Liver (tissue), 9 donors: Measurements from ENCODE around the gene LRRC4. TPM values are rescaled to one million over a fixed set of nuclear protein-coding genes. Genes with fewer than 3 reads are reported as not detected.

Experiments
- DNase-seq: peaks from one replicate; pipeline ENCODE4 v3.0.0-alpha.2; 2017; ENCODE audit warnings: low spot score
- H3K27ac ChIP-seq, 2 donors: one replicate each; pipeline ENCODE4 v1.7.0; 2013; ENCODE audit warnings: inconsistent platforms in 2 of 2, low read length in 2 of 2, control low read depth in 1 of 2, low read depth in 1 of 2, mild to moderate bottlenecking in 1 of 2
- H3K27me3 ChIP-seq, 4 donors: one replicate each; pipeline versions ENCODE4 v1.6.1 to v1.7.0; 2013; ENCODE audit warnings: low read length in 3 of 4, inconsistent platforms in 1 of 4, mild to moderate bottlenecking in 1 of 4, moderate library complexity in 1 of 4; ENCODE audit not compliant: control insufficient read depth in 4 of 4, insufficient read depth in 4 of 4
- H3K36me3 ChIP-seq, 4 donors: one replicate each; pipeline versions ENCODE4 v1.6.1 to v1.7.0; 2013; ENCODE audit warnings: low read length in 3 of 4, mild to moderate bottlenecking in 3 of 4, low read depth in 1 of 4, moderate library complexity in 1 of 4; ENCODE audit not compliant: control insufficient read depth in 4 of 4, insufficient read depth in 3 of 4
- H3K4me1 ChIP-seq, 4 donors: one replicate each; pipeline versions ENCODE4 v1.6.1 to v1.7.0; 2013; ENCODE audit warnings: low read length in 3 of 4, mild to moderate bottlenecking in 3 of 4, moderate library complexity in 1 of 4; ENCODE audit not compliant: control insufficient read depth in 4 of 4, insufficient read depth in 4 of 4
- H3K4me3 ChIP-seq, 3 donors: one replicate each; pipeline versions ENCODE4 v1.6.1 to v1.7.0; 2013; ENCODE audit warnings: low read length in 3 of 3, control low read depth in 1 of 3, low read depth in 1 of 3, mild to moderate bottlenecking in 1 of 3
- H3K9ac ChIP-seq, 2 donors: one replicate each; pipeline ENCODE4 v1.7.0; 2013; ENCODE audit warnings: low read length in 2 of 2, mild to moderate bottlenecking in 2 of 2, moderate library complexity in 2 of 2, control low read depth in 1 of 2, low read depth in 1 of 2
- H3K9me3 ChIP-seq, 4 donors: one replicate each; pipeline versions ENCODE4 v1.6.1 to v1.7.0; 2013; ENCODE audit warnings: low read length in 3 of 4; ENCODE audit not compliant: control insufficient read depth in 4 of 4
- EGR1 ChIP-seq, 2 donors: IDR thresholded peaks; 2 replicates each; pipeline ENCODE4 v1.6.1; 2016 to 2018; ENCODE audit warnings: antibody characterized with exemption in 2 of 2, low read depth in 2 of 2
- FOXA1 ChIP-seq: IDR thresholded peaks from 2 replicates; pipeline ENCODE4 v1.6.1; 2016; ENCODE audit warnings: antibody characterized with exemption
- FOXA2 ChIP-seq: IDR thresholded peaks from 2 replicates; pipeline ENCODE4 v1.6.1; 2016; ENCODE audit warnings: antibody characterized with exemption
- GABPA ChIP-seq, 2 donors: IDR thresholded peaks in 1 of 2; conservative IDR thresholded peaks in 1 of 2; 2 replicates each; pipeline ENCODE4 v1.6.1; 2016; ENCODE audit warnings: antibody characterized with exemption in 2 of 2, mild to moderate bottlenecking in 1 of 2, moderate library complexity in 1 of 2
- HNF4G ChIP-seq: IDR thresholded peaks from 2 replicates; pipeline ENCODE4 v1.6.1; 2016; ENCODE audit warnings: antibody characterized with exemption
- RAD21 ChIP-seq, 2 donors: IDR thresholded peaks; 2 replicates each; pipeline ENCODE4 v1.6.1; 2016; ENCODE audit warnings: antibody characterized with exemption in 2 of 2, mild to moderate bottlenecking in 2 of 2
- RXRA ChIP-seq, 2 donors: IDR thresholded peaks; 2 replicates each; pipeline ENCODE4 v1.6.1; 2017 to 2018; ENCODE audit warnings: antibody characterized with exemption in 2 of 2, mild to moderate bottlenecking in 1 of 2
- SP1 ChIP-seq: IDR thresholded peaks from 2 replicates; pipeline ENCODE4 v1.6.1; 2018; ENCODE audit warnings: antibody characterized with exemption, mild to moderate bottlenecking
- WGBS: extraction: QIAGEN DNeasy Blood & Tissue Kit; methylation state at CpG from one replicate; pipeline ENCODE4 v1.1.7; 2013; 5-methylcytosine and 5-hydroxymethylcytosine counted together
- polyA plus RNA-seq, 2 donors: library from polyadenylated mRNA; stranded (reverse) in 1 of 2; unstranded in 1 of 2; fragments of 200-250 nt in 1 of 2; fragments of >200 nt in 1 of 2; fragmentation: Nextera tagmentation in 1 of 2; extraction: Ambion mirVana in 1 of 2; gene quantifications; one replicate each; pipeline versions ENCODE4 v1.2.1 to v1.2.3, GENCODE V29; 2013 to 2015
- total RNA-seq, 2 donors: library from RNA; depleted of rRNA; stranded (reverse); fragments of >200 nt; gene quantifications; one replicate each; pipeline ENCODE4 v1.2.3, GENCODE V29; 2014
- TF ChIP-seq, protein P1 (sequence below): IDR thresholded peaks from 2 replicates; pipeline ENCODE4 v1.6.1; 2016; ENCODE audit warnings: antibody characterized with exemption
- TF ChIP-seq, protein P2 (sequence below): IDR thresholded peaks from 2 replicates; pipeline ENCODE4 v1.6.1; 2016; ENCODE audit warnings: antibody characterized with exemption
- TF ChIP-seq, protein P3 (sequence below): IDR thresholded peaks from 2 replicates; pipeline ENCODE4 v1.6.1; 2016; ENCODE audit warnings: antibody characterized with exemption, mild to moderate bottlenecking
- donor health status: healthy.
- donor health status: healthy.
- donor health status: healthy.
- donor health status: healthy.
- donor health status: healthy.

The LRRC4 gene
- total and polyA plus RNA-seq, 4 donors, result 0.54 to 2.7 (median 1.2) TPM

DNA sequence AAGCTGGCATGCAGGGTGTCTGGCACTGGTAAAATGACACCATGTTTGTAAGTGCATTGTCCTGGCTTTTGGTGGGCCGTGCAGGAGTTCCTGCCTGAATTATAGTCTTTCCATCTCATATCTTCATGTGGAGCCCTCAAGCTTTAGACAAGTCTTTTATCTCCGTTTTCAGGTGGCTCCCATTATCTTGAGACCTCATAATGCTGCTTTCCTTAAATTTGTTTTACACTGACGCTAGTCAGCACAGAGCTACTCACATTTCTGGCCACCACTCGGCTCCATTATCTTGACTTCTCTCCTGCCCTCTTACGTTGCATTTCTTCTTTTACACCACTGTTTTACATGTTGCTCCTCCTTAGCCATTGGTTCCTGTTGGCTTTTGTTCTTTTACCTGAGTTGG, 37.2 kb downstream of the LRRC4 start:
- H3K9ac ChIP-seq, result no peak overlapping the region
- peaks cover 2 to 19% (median 16%) of the 10 kb centered on the region in 4 donors for H3K36me3 ChIP-seq
- H3K4me3 ChIP-seq, result no peak overlapping the region
- no peak for DNase-seq
- H3K4me1 ChIP-seq, result peaks cover 0 to 11% (median 2%) of the 10 kb centered on the region in 4 donors
- H3K9me3 ChIP-seq, result no peaks in the 10 kb centered on the region
- WGBS, result 97% methylated on average over 5 of the region's 5 CpGs
- TF ChIP-seq EGR1 (IDR thresholded peaks at IDR 0.05; ENCODE audit: low read depth in 2 of 2) (no peak), SP1 (no peak), GABPA (IDR thresholded peaks at IDR 0.05 in 1 of 2, conservative IDR thresholded peaks at IDR 0.05 in 1 of 2) (no peak), FOXA1 (no peak), HNF4G (no peak), RAD21 (IDR thresholded peaks at IDR 0.05) (no peak)
- TF ChIP-seq, protein P1, sequence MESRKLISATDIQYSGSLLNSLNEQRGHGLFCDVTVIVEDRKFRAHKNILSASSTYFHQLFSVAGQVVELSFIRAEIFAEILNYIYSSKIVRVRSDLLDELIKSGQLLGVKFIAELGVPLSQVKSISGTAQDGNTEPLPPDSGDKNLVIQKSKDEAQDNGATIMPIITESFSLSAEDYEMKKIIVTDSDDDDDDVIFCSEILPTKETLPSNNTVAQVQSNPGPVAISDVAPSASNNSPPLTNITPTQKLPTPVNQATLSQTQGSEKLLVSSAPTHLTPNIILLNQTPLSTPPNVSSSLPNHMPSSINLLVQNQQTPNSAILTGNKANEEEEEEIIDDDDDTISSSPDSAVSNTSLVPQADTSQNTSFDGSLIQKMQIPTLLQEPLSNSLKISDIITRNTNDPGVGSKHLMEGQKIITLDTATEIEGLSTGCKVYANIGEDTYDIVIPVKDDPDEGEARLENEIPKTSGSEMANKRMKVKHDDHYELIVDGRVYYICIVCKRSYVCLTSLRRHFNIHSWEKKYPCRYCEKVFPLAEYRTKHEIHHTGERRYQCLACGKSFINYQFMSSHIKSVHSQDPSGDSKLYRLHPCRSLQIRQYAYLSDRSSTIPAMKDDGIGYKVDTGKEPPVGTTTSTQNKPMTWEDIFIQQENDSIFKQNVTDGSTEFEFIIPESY, result no peak
- TF ChIP-seq, protein P2, sequence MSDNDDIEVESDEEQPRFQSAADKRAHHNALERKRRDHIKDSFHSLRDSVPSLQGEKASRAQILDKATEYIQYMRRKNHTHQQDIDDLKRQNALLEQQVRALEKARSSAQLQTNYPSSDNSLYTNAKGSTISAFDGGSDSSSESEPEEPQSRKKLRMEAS, result no peak
- H3K27ac ChIP-seq, result no peak overlapping the region
- H3K27me3 ChIP-seq, result no peaks in the 10 kb centered on the region

DNA sequence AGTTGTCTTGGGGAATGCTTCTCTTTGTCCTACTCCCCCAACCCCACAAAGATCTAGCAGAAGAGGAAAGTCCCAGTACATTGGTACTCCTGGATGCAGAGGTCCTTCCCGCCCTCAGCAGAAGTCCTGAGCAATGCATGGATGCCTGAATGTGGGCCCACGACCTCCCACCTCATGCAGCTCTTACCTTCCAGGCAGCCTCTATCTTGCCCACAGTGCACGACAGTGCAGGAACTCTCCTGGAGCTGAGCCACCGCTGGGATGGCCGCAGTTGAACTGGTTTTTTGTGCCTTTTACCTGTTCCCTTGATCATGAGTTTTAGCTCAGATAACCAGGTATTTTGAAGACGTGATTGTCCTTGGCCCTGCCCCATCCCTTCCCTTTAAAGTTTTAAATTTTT, 37.9 kb downstream of the LRRC4 start:
- H3K9me3 ChIP-seq, result no peaks in the 10 kb centered on the region
- TF ChIP-seq FOXA2 (no peak), RXRA (IDR thresholded peaks at IDR 0.05) (no peak)
- TF ChIP-seq, protein P3, sequence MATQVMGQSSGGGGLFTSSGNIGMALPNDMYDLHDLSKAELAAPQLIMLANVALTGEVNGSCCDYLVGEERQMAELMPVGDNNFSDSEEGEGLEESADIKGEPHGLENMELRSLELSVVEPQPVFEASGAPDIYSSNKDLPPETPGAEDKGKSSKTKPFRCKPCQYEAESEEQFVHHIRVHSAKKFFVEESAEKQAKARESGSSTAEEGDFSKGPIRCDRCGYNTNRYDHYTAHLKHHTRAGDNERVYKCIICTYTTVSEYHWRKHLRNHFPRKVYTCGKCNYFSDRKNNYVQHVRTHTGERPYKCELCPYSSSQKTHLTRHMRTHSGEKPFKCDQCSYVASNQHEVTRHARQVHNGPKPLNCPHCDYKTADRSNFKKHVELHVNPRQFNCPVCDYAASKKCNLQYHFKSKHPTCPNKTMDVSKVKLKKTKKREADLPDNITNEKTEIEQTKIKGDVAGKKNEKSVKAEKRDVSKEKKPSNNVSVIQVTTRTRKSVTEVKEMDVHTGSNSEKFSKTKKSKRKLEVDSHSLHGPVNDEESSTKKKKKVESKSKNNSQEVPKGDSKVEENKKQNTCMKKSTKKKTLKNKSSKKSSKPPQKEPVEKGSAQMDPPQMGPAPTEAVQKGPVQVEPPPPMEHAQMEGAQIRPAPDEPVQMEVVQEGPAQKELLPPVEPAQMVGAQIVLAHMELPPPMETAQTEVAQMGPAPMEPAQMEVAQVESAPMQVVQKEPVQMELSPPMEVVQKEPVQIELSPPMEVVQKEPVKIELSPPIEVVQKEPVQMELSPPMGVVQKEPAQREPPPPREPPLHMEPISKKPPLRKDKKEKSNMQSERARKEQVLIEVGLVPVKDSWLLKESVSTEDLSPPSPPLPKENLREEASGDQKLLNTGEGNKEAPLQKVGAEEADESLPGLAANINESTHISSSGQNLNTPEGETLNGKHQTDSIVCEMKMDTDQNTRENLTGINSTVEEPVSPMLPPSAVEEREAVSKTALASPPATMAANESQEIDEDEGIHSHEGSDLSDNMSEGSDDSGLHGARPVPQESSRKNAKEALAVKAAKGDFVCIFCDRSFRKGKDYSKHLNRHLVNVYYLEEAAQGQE, result no peak
- TF ChIP-seq, protein P2, result no peak
- no peak for DNase-seq
- H3K27ac ChIP-seq, result no peak overlapping the region
- H3K4me3 ChIP-seq, result no peak overlapping the region
- H3K9ac ChIP-seq, result no peak overlapping the region
- 96% methylated on average over 6 of the region's 6 CpGs for WGBS
- H3K36me3 ChIP-seq, result peaks cover 2 to 19% (median 16%) of the 10 kb centered on the region in 4 donors
- H3K27me3 ChIP-seq, result no peaks in the 10 kb centered on the region
- H3K4me1 ChIP-seq, result peaks cover 0 to 7% (median 2%) of the 10 kb centered on the region in 4 donors

- Histone ChIP-seq H3K9me3 (no peaks in the 10 kb centered on the region), H3K4me1 (no peaks in the 10 kb centered on the region), H3K27ac (no peak overlapping the region), H3K36me3 (peaks cover 2 to 16% (median 14%) of the 10 kb centered on the region in 4 donors), H3K4me3 (no peak overlapping the region), H3K9ac (no peak overlapping the region), H3K27me3 (no peaks in the 10 kb centered on the region)
- WGBS, result 84% methylated on average over 1 of the region's 1 CpG
- DNase-seq, result no peak
- TF ChIP-seq, protein P2, result no peak
- TF ChIP-seq, protein P3, result no peak
- TF ChIP-seq FOXA2, result no peak
These were observed 42.5 kb downstream of the LRRC4 start for GRCh38 chr7:127988751-127989150.
